ENCODE measurements around the gene SHQ1. TPM values are rescaled to one million over a fixed set of nuclear protein-coding genes. Genes with fewer than 3 reads are reported as not detected.
"Not testable (repeated sequence)": the region's sequence is repeated elsewhere in the genome, so short reads cannot be mapped to it uniquely, and the experiment has no call there.

Gene SHQ1
- polyA plus RNA-seq, 3 donors = 24.3 to 26.9 (median 25.3) TPM

GRCh38 chr3:72803573-72803972 lies 44.7 kb downstream of the SHQ1 start:
- DNase-seq (ENCODE audit: low read depth in 3 of 3, low spot score in 2 of 3) = no peak

DNA sequence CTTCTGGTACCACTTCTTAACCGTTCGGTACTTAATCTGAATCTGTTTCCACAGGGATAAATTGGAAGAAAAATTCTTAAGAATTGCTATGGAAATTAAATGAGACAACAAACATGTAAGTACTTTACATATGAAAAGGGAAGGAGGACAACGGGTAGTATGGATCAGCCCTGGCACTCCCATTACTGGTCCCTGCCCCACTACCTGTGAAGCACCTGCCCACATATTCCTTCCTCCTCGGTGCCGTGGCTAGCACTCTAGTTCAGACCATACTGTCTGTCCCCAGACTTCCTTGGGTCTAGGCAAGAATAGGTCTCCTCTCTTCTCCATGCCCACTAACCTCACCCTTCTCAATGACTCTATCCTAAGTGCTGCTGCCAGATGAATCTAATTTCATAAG lies 46.2 kb downstream of the SHQ1 start:
- DNase-seq (ENCODE audit: low read depth in 3 of 3, low spot score in 2 of 3) = no peak

DNA sequence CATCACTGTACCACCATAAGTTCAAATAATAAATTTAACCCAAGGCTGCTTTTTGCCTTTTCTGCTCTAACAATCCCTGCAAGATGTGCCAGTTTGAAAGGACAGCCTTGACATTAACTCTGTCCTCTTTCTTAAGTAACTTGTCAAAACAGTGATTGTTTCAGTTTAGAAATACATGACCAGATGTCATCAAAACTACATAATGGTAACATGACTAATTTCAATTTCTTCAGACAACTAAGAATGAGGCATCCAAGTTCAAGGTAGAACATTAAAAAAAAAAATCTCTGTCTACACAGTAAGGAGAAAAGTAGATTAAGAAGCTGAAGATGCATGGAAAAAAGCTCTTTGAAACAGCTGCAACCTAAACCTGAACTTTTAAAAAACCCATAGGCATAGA lies 47.4 kb downstream of the SHQ1 start:
- no peak for DNase-seq (ENCODE audit: low read depth in 3 of 3, low spot score in 2 of 3)

DNA sequence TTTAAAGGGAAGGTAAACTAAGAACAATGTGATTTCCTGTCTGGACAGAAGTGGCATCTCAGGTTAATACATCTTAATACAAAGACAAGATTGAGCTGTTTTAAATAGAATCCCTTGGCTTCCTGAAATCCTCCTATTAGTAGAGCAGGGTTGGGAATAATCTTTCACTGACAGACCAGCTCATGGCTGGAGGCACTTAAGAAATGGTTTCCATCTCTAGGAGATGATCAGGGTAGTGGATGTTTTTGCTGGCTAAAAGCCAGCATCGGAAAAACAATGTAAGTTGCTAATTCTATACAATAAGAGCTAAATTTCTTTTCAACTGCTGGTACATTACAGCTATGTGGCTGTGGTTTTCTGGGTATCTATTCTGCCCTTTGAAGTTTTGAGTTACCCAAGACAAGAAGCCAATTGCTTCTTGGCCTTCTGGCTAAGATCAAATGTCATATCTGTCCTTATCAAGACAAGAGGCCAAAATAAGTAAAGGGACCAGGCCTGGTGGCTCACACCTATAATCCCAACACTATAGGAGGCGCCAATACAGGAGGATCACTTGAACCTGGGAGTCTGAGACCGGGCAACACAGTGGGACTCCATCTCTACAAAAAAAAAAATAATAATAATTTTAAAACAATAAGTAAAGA lies 49.6 kb downstream of the SHQ1 start:
- DNase-seq (ENCODE audit: low read depth in 3 of 3, low spot score in 2 of 3) = no peak

- no peak for DNase-seq (ENCODE audit: low read depth in 3 of 3, low spot score in 2 of 3)
Measured at GRCh38 chr3:72797773-72798543, 50.3 kb downstream of the SHQ1 start.

- DNase-seq (ENCODE audit: low read depth in 3 of 3, low spot score in 2 of 3) = no peak
Measured at GRCh38 chr3:72794079-72794478, 54.2 kb downstream of the SHQ1 start.

GRCh38 chr3:72791161-72791560 lies 57.1 kb downstream of the SHQ1 start:
- no peak for DNase-seq (ENCODE audit: low read depth in 3 of 3, low spot score in 2 of 3)

DNA sequence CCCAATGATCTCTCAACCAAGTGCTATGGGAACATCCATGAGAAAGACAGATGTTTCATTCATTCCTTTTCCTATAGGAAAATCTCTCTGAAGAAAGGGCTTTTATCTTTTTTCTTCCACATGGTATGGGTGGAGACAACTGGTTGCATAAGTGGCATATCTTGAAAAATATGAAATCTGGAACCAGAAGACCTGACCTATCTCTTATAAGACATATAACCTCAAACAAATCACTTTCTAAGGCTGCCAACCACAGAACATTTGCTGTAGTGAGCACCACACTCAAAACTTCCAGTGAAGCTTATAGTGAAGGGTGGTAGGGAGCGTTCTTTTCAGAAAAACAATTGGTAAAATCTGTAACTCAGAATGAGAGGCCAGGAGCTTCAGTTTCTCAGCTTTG lies 58.5 kb downstream of the SHQ1 start:
- no peak for DNase-seq (ENCODE audit: low read depth in 3 of 3, low spot score in 2 of 3)

DNA sequence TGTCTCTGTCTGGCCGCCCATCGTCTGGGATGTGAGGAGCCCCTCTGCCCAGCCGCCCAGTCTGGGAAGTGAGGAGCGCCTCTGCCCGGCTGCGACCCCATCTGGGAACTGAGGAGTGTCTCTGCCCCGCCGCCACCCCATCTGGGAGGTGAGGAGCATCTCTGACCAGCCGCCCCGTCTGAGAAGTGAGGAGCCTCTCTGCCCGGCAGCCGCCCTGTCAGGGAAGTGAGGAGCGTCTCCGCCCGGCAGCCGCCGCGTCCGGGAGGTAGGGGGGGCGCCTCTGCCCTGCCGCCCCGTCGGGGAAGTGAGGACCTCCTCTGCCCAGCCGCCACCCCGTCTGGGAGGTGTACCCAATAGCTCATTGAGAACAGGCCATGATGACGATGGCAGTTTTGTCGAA lies 60.0 kb downstream of the SHQ1 start:
- not testable (repeated sequence) for DNase-seq (ENCODE audit: low read depth in 3 of 3, low spot score in 2 of 3)

DNA sequence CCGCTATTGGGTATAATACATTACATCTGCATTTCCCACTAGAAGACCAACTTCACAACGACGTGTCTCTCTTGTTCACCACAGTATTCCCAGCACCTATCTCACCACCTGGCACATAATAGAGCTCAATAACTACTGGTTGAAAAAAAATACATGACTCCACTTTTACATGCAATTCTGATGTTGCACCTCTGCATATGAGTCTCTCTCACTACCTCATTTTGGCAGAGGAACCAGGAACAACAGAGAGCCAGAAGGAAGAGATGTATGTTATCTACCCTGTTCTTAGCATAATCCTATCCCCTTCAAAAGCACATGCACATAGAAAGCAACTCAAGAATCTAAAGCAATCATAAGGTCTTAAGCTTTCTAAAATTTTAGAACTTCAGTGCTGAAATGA lies 61.6 kb downstream of the SHQ1 start:
- no peak for DNase-seq (ENCODE audit: low read depth in 3 of 3, low spot score in 2 of 3)

GRCh38 chr3:72784226-72784625 lies 64.0 kb downstream of the SHQ1 start:
- no peak for DNase-seq (ENCODE audit: low read depth in 3 of 3, low spot score in 2 of 3)

- DNase-seq (ENCODE audit: low read depth in 3 of 3, low spot score in 2 of 3) = no peak
Measured at GRCh38 chr3:72782521-72782920, 65.7 kb downstream of the SHQ1 start.

DNA sequence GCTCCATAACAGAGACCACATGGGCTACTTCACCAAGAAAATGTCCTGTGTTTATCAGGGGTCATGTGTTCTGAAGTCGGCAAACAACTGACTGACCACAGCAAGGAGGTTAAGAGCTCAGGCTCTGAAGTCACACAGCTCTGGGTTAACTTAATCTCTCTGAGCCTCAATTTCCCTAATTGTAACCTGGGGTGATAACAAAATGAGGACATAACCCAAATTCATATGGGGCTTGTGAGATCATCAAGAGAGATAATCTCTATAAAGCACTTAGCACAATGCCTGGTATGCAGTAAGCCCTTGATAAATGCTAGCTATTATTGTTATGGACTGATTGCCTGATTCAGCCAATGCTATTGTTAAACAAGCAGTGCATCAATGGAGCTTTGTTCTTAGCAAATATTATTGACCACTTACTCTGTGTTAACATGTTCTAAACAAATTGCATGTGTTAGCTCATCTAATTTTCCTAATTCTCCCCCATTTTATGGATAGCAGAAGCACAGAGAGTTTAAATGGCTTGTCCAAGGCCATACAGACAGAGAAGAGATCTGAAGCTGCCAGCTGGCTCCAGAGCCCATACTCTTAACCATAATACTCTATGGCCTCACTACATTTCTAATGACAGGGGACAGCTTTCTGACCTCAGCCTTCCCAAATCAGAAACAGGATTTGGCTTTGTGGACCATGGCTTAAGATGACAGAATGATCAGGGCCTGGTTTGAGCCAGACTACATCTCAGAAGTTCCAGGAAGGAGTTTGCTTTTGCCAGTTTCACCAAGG lies 78.3 kb downstream of the SHQ1 start:
- DNase-seq (ENCODE audit: low read depth in 3 of 3, low spot score in 2 of 3) = no peak

DNA sequence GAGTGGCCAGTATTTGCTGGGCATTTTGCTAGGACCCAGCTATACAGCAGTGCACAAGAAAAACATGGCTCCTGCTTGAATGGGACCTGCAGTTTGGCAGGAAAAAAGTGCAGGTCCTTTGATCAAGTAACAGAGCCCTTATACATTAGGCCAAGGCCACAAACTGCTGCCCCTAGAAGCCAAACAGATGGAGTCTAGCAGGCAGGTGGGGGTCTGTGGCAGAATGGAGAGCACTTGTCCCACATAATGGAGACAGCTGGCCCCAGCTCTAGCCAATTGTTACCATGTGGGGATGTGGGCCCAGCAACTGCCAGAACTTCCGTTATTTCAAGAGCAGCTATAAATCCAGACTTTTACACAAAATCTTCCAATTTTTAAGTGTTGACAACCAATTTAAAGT lies 79.3 kb downstream of the SHQ1 start:
- no peak for DNase-seq (ENCODE audit: low read depth in 3 of 3, low spot score in 2 of 3)

DNA sequence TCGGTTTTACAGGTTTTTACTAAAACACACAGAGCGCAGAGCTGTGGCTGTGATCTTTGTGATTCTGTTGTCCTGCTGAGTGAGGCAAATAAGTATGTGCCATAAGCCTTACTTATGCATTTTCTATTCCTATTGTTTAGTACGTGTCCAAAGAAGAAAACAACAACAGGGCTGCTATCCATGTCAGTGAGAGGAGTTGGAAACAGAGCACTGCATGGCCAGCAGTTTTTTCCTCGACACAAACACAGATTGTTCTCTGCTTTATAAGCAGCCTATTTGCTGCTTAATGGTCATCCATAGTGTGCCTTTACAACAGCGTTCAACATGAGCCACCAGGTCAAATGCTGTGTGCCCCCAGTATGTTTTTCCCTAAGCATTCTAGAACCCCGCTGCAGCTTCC lies 79.8 kb downstream of the SHQ1 start:
- DNase-seq (ENCODE audit: low read depth in 3 of 3, low spot score in 2 of 3) = no peak

- no peak for DNase-seq (ENCODE audit: low read depth in 3 of 3, low spot score in 2 of 3)
Measured at GRCh38 chr3:72768006-72768441, 80.2 kb downstream of the SHQ1 start.

DNA sequence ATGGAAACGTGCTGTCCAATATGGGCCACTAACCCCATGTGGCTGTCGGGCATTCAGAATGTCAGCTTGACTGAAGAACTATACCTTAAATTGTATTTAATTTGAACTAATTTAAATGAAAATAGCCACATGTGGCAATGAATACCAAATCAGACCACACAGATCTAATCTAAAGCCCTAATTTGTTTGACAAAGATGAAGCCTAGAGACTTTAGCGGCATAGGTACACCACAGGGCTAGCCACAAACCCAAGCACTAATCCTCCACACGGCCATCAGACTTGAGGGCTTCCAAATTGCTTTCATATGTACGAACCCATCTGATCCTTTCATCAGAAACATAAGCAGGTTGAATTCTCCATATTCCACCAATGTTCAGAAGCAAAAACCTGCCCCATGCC lies 81.4 kb downstream of the SHQ1 start:
- no peak for DNase-seq (ENCODE audit: low read depth in 3 of 3, low spot score in 2 of 3)

DNA sequence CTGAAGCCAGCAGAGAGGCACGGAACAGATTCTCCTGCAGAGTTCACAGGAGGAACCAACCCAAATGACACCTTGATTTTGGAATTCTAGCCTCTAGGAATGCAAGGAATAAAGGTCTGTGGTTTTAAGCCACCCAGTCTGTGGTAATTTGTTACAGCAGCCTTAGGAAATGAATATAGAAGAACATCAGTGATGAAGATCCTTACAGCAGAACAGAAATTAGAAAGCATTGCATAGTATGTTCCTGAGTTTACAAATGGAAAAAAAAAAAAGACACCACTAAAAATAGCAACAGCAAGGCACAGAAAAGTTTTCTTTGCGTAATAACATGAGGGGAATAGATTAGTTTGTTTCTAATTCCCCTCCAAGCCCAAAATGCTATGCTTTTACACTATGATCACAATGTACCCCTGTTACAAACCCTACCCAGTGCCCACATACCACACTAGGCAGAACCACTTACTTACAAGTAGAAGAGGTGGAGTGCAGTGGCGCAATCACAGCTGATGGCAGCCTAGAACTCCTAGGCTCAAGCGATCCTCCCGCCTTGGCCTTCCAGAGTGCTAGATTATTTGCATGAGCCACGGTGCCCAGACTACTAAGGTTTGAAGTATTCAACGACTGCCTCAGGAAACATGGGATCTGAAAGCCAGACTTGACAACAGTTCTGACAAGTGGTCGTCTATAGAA lies 84.3 kb downstream of the SHQ1 start:
- DNase-seq (ENCODE audit: low read depth in 3 of 3, low spot score in 2 of 3) = no peak

DNA sequence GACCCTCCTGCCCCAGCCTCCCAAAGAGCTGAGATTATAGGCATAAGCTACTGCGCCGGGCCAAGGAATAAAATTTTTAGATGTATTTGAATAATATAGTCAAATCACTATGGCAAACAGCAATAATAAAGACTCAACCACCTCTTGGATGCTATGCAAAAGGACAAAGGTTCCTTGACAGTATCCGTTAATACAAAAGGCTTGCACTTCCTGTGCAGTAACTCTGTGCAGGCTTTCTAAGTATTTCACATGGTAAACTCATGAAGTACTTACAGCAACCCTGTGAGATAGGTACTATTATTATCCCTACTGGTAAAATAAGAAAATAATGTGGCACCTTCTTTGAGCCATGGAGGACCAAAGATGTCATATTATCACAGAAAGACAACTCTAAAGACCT lies 86.8 kb downstream of the SHQ1 start:
- no peak for DNase-seq (ENCODE audit: low read depth in 3 of 3, low spot score in 2 of 3)

GRCh38 chr3:72760225-72760624 lies 88.0 kb downstream of the SHQ1 start:
- DNase-seq (ENCODE audit: low read depth in 3 of 3, low spot score in 2 of 3) = no peak

DNA sequence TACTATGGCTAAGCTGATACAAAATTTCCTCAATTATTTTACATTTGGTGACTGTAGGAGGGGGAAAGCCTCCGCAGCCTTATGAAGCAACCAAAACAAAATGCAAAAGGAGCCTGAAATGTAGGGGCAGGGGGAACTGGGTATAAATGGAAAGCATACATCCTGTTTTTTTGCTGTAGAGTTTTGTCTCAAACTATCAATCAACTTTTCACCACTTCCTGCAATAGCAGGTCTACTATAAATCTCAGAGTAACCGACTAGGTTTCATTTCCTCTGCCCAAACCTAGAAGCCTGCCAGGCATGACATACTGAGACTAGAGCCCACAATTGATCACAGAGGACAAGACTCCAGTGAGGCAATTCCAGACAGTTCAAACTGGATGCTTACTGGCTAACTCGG lies 91.3 kb downstream of the SHQ1 start:
- DNase-seq (ENCODE audit: low read depth in 3 of 3, low spot score in 2 of 3) = no peak
